Neuronal stem cell (in vitro differentiated cells): Measurements from ENCODE around the gene ANKRD42.

Experiments used
- DNase-seq: peaks from one replicate; pipeline ENCODE4 v3.0.0-alpha.2; 2013; ENCODE audit warnings: low spot score
- H2AFZ ChIP-seq: one replicate; pipeline ENCODE4 v1.6.1; 2013; ENCODE audit warnings: mild to moderate bottlenecking, low read length, inconsistent platforms
- H2AK5ac ChIP-seq: 2 replicates; pipeline ENCODE4 v1.6.1; 2013; ENCODE audit warnings: low read depth, mild to moderate bottlenecking, inconsistent platforms, low read length, moderate library complexity, mixed read lengths
- H2BK120ac ChIP-seq: 2 replicates; pipeline ENCODE4 v1.6.1; 2013; ENCODE audit warnings: low read depth, mild to moderate bottlenecking, inconsistent platforms, low read length, moderate library complexity, mixed read lengths
- H2BK12ac ChIP-seq: one replicate; pipeline ENCODE4 v1.6.1; 2013; ENCODE audit warnings: low read length, inconsistent platforms
- H2BK15ac ChIP-seq: 2 replicates; pipeline ENCODE4 v1.6.1; 2013; ENCODE audit warnings: mild to moderate bottlenecking, low read length, inconsistent platforms, mixed read lengths
- H2BK5ac ChIP-seq: one replicate; pipeline ENCODE4 v1.6.1; 2013; ENCODE audit warnings: inconsistent platforms, mild to moderate bottlenecking, low read length, moderate library complexity
- H3K14ac ChIP-seq: one replicate; pipeline ENCODE4 v1.6.1; 2013; ENCODE audit warnings: low read length, inconsistent platforms
- H3K18ac ChIP-seq: 2 replicates; pipeline ENCODE4 v1.6.1; 2013; ENCODE audit warnings: low read length, inconsistent platforms
- H3K23ac ChIP-seq: 2 replicates; pipeline ENCODE4 v1.6.1; 2013; ENCODE audit warnings: low read depth, mild to moderate bottlenecking, mixed read lengths, low read length, inconsistent platforms; ENCODE audit not compliant: poor library complexity
- H3K27ac ChIP-seq: replicated peaks from 3 replicates; pipeline ENCODE4 v1.5.1; 2013; ENCODE audit warnings: low read length, inconsistent platforms
- H3K27me3 ChIP-seq, 3 experiments: 2 replicates each; pipeline ENCODE4 v1.6.1; 2013; ENCODE audit warnings: low read length in 3 of 3, mild to moderate bottlenecking in 2 of 3, inconsistent platforms in 1 of 3, low read depth in 1 of 3, mixed read lengths in 1 of 3, moderate library complexity in 1 of 3; ENCODE audit not compliant: control insufficient read depth in 3 of 3, insufficient read depth in 3 of 3
- H3K36me3 ChIP-seq, 2 donors: replicated peaks in 1 of 2; 2 replicates each; pipeline ENCODE4 v1.6.1; 2013; ENCODE audit warnings: low read length in 2 of 2; ENCODE audit not compliant: control insufficient read depth in 2 of 2, insufficient read depth in 2 of 2
- H3K4ac ChIP-seq: 2 replicates; pipeline ENCODE4 v1.6.1; 2013; ENCODE audit warnings: inconsistent platforms, mild to moderate bottlenecking, low read length, moderate library complexity
- H3K4me1 ChIP-seq, 2 donors: 1 replicate in 1 of 2; 2 replicates in 1 of 2; pipeline ENCODE4 v1.6.1; 2013; ENCODE audit warnings: low read length in 2 of 2, low read depth in 1 of 2; ENCODE audit not compliant: control insufficient read depth in 2 of 2, insufficient read depth in 1 of 2
- H3K4me2 ChIP-seq: one replicate; pipeline ENCODE4 v1.6.1; 2013; ENCODE audit warnings: mild to moderate bottlenecking, low read length, inconsistent platforms; ENCODE audit not compliant: insufficient read depth, poor library complexity, severe bottlenecking
- H3K4me3 ChIP-seq, 2 donors: 2 replicates each; pipeline ENCODE4 v1.5.1; 2013; ENCODE audit warnings: low read length in 2 of 2, mild to moderate bottlenecking in 2 of 2, inconsistent platforms in 1 of 2, moderate library complexity in 1 of 2
- H3K79me1 ChIP-seq: one replicate; pipeline ENCODE4 v1.6.1; 2013; ENCODE audit warnings: low read depth, mild to moderate bottlenecking, inconsistent platforms, low read length, moderate library complexity
- H3K9ac ChIP-seq: one replicate; pipeline ENCODE4 v1.6.1; 2013; ENCODE audit warnings: mild to moderate bottlenecking, low read depth, low read length, inconsistent platforms; ENCODE audit not compliant: poor library complexity
- H3K9me3 ChIP-seq, 2 donors: replicated peaks in 1 of 2; 2 replicates each; pipeline versions ENCODE3 to v1.6.1; 2013; ENCODE audit warnings: low read length in 2 of 2, mild to moderate bottlenecking in 2 of 2, inconsistent platforms in 1 of 2, low read depth in 1 of 2, mixed read lengths in 1 of 2, moderate library complexity in 1 of 2; ENCODE audit not compliant: control insufficient read depth in 2 of 2, insufficient read depth in 1 of 2
- H4K8ac ChIP-seq: one replicate; pipeline ENCODE4 v1.6.1; 2013; ENCODE audit warnings: low read depth, mild to moderate bottlenecking, inconsistent platforms, low read length, moderate library complexity
- H4K91ac ChIP-seq: one replicate; pipeline ENCODE4 v1.6.1; 2013; ENCODE audit warnings: low read length, low read depth, mild to moderate bottlenecking, inconsistent platforms; ENCODE audit not compliant: poor library complexity
- WGBS, 2 donors: extraction: QIAGEN DNeasy Blood & Tissue Kit; methylation state at CpG; one replicate each; pipeline ENCODE4 v1.1.7; 2013; ENCODE audit warnings: missing lambda C conversion rate in 2 of 2, mixed read lengths in 1 of 2; ENCODE audit not compliant: insufficient read length in 2 of 2, insufficient replicate concordance in 1 of 2; ENCODE audit errors: extremely low coverage in 2 of 2; 5-methylcytosine and 5-hydroxymethylcytosine counted together

ANKRD42 gene

GRCh38 chr11:83157594-83158356, 35.7 kb upstream of the ANKRD42 start:
- Histone ChIP-seq H3K27me3 (no peaks in the 10 kb centered on the region), H2AK5ac (peak overlapping the region; percentile 99), H2BK15ac (peak overlapping the region; percentile 81), H3K9me3 (no peaks in the 10 kb centered on the region), H3K4me2 (peak overlapping the region; percentile 23), H2AFZ (peak overlapping the region; percentile 81), H3K27ac (peak overlapping the region; percentile 87), H3K4ac (peak overlapping the region; percentile 95), H3K14ac (peak overlapping the region; percentile 89), H3K4me1 (peaks cover 4 to 13% of the 10 kb centered on the region in 2 donors), H3K9ac (peak overlapping the region; percentile 91), H2BK5ac (peak overlapping the region; percentile 87), H3K18ac (peak overlapping the region; percentile 98), H3K36me3 (peaks cover 4 to 46% of the 10 kb centered on the region in 2 donors), H3K4me3 (peak overlapping the region; percentile 94 to 95), H3K79me1 (no peaks in the 10 kb centered on the region), H4K8ac (peak overlapping the region; percentile 48), H2BK120ac (peak overlapping the region; percentile 76), H4K91ac (peak overlapping the region; percentile 85), H2BK12ac (no peak overlapping the region), H3K23ac (peak overlapping the region; percentile 98)
- no CpG with 5 or more reads among the region's 18 CpGs for WGBS, 2 donors
- DNase-seq: peak; percentile 35

- Histone ChIP-seq H3K4me3 (peak overlapping the region; percentile 94 to 95), H3K18ac (no peak overlapping the region), H4K91ac (no peak overlapping the region), H2AFZ (no peak overlapping the region), H3K36me3 (peaks cover 4 to 52% of the 10 kb centered on the region in 2 donors), H3K4me1 (peaks cover 4 to 13% of the 10 kb centered on the region in 2 donors), H3K9me3 (no peaks in the 10 kb centered on the region), H3K27ac (no peak overlapping the region), H3K4me2 (peak overlapping the region; percentile 43), H3K23ac (no peak overlapping the region), H2BK15ac (no peak overlapping the region), H3K9ac (no peak overlapping the region), H2BK5ac (peak overlapping the region; percentile 87), H3K14ac (no peak overlapping the region), H3K4ac (no peak overlapping the region), H3K79me1 (no peaks in the 10 kb centered on the region), H2BK12ac (no peak overlapping the region), H4K8ac (no peak overlapping the region), H2BK120ac (no peak overlapping the region), H2AK5ac (no peak overlapping the region), H3K27me3 (no peaks in the 10 kb centered on the region)
- no peak for DNase-seq
- WGBS, 2 donors: no CpG with 5 or more reads among the region's 5 CpGs
Observed at GRCh38 chr11:83158357-83158786, 35.1 kb upstream of the ANKRD42 start.

DNA sequence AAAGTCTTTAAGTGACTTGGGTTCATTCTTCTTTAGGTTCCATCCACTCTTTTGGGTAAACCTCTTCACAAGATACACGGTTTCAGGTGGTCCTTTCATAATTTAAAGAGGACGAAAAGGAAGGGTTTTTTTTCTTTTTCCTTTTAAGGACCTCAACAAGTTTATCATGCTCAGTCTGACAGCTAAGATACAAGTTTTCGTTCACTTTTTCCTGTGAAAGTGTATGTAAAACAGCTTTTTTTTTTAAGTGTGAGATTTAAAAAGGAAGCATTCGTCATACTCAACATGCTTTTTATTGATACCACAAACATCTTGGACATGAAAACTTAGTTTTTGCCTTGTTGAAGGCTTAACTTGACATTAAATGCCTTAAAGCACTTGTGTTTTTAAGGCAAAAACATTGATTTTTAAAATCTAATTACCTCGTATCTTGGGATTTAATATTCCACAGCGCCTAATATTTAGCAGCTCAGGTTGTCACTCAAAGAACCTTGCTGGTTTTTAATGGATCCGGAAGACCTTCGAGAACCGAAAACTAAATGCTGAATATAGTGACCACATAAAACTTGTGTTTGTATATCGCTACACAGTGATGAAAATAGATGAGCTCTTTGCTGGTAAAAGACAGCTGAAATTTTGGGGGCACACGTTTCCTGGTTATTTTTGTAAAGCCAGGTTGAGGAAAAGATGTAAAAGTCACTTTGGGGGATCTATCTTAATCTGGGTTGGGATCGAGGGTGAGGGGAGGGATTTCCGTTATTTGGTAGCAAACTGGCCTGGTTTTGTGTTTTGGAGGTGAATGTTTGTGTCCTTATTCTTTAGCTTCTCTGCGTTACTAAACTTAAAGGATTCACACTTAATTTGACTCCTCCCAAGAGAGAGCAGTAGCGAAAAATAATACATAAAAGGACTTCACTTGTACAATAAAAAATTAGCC, 34.3 kb upstream of the ANKRD42 start:
- no peaks in the 10 kb centered on the region for H3K9me3 ChIP-seq
- no peak overlapping the region for H3K14ac ChIP-seq
- no peak overlapping the region for H3K18ac ChIP-seq
- peaks cover 6 to 60% of the 10 kb centered on the region in 2 donors for H3K36me3 ChIP-seq
- no peak overlapping the region for H3K23ac ChIP-seq
- no peak overlapping the region for H3K27ac ChIP-seq
- H3K27me3 ChIP-seq: no peaks in the 10 kb centered on the region
- H2AFZ ChIP-seq: no peak overlapping the region
- H3K4ac ChIP-seq: no peak overlapping the region
- no peak overlapping the region for H3K9ac ChIP-seq
- DNase-seq: no peak
- H4K8ac ChIP-seq: no peak overlapping the region
- WGBS, 2 donors: no CpG with 5 or more reads among the region's 15 CpGs
- peaks cover 4 to 13% of the 10 kb centered on the region in 2 donors for H3K4me1 ChIP-seq
- no peak overlapping the region for H2BK5ac ChIP-seq
- no peak overlapping the region for H2BK15ac ChIP-seq
- no peak overlapping the region for H2BK12ac ChIP-seq
- no peaks in the 10 kb centered on the region for H3K79me1 ChIP-seq
- H4K91ac ChIP-seq: no peak overlapping the region
- H2BK120ac ChIP-seq: no peak overlapping the region
- H3K4me2 ChIP-seq: peak overlapping the region; percentile 56
- H3K4me3 ChIP-seq: peak overlapping the region in 1 of 2 donors; percentile 94
- no peak overlapping the region for H2AK5ac ChIP-seq
